Activated T-cell treated with anti-CD3 and anti-CD28 coated beads, Interleukin-2, amount 50 U/mL, for 24 hours (primary cell): ENCODE data around the gene LRMDA.
"Not testable (repeated sequence)": the region's sequence is repeated elsewhere in the genome, so short reads cannot be mapped to it uniquely, and the experiment has no call there.

Experiments used
- DNase-seq: peaks from one replicate; pipeline ENCODE4 v3.0.0-alpha.2; 2020
- H3K27ac Mint-ChIP-seq: 2 replicates; pipeline ENCODE4 v1.8.0; 2020; ENCODE audit warnings: mild to moderate bottlenecking, mixed read lengths
- H3K27me3 Mint-ChIP-seq: 2 replicates; pipeline ENCODE4 v1.8.0; 2020; ENCODE audit warnings: mixed read lengths
- H3K36me3 Mint-ChIP-seq: 2 replicates; pipeline ENCODE4 v1.8.0; 2020; ENCODE audit warnings: low read depth, mixed read lengths
- H3K4me1 Mint-ChIP-seq: 2 replicates; pipeline ENCODE4 v1.8.0; 2020; ENCODE audit warnings: low read depth, mixed read lengths
- H3K4me3 Mint-ChIP-seq: 2 replicates; pipeline ENCODE4 v1.8.0; 2020; ENCODE audit warnings: mild to moderate bottlenecking, moderate library complexity, mixed read lengths
- H3K9me3 Mint-ChIP-seq: 2 replicates; pipeline ENCODE4 v1.8.0; 2020; ENCODE audit warnings: mixed read lengths

Gene LRMDA

DNA sequence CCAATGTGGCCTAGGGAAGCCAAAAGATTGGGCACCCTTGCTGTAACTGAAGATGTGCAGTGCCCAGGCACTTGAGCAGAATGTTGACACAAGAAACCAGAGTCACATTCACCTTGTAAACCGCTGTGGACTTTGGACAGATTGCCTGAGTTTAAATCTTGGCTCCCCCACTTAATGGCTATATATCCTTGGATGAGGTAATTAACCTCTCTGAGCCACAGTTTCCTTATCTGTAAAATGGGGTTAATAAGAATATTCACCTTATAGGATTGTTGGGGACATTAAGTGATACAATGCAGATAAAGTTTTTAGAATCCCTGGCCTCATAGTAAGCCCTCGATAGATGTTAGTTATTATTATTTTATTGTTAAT is 331.0 kb downstream of the LRMDA start:
- H3K36me3 Mint-ChIP-seq = no peaks in the 10 kb centered on the region
- peaks cover 16% of the 10 kb centered on the region for H3K27me3 Mint-ChIP-seq
- no peak for DNase-seq
- no peak overlapping the region for H3K27ac Mint-ChIP-seq
- H3K9me3 Mint-ChIP-seq = no peaks in the 10 kb centered on the region
- peaks cover 27% of the 10 kb centered on the region for H3K4me1 Mint-ChIP-seq
- no peak overlapping the region for H3K4me3 Mint-ChIP-seq

DNA sequence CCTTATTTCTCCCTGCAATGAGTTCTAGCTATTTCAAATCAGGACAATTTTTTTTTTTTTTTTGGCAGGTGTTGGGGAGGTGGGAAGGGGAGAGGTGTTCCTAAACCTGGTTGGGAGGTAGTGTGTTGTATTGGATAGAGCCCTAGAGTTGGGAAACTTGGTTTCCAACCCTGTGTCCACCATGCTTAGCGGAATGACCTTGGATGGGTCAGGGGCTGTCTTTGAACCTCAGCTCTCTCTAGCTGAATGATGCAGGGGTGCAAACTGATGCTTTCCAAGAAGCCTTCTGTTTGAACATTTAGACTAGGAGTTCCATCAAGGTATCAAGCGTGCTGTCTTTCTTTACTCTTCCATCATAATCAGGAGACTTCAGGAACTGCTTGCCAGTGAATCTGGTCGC is 332.2 kb downstream of the LRMDA start:
- H3K27ac Mint-ChIP-seq = peak overlapping the region; percentile 95

GRCh38 chr10:75764974-75765788 is 333.8 kb downstream of the LRMDA start:
- no peak for DNase-seq
- Mint-ChIP-seq H3K4me3 (peak overlapping the region; percentile 24), H3K27ac (peak overlapping the region; percentile 95), H3K9me3 (no peaks in the 10 kb centered on the region), H3K4me1 (peaks cover 27% of the 10 kb centered on the region), H3K27me3 (peaks cover 4% of the 10 kb centered on the region), H3K36me3 (no peaks in the 10 kb centered on the region)

More for the DNA sequence above, 332.2 kb downstream of the LRMDA start:
- DNase-seq = no peak
- Mint-ChIP-seq H3K4me3 (no peak overlapping the region), H3K27me3 (peaks cover 6% of the 10 kb centered on the region), H3K36me3 (no peaks in the 10 kb centered on the region), H3K4me1 (peaks cover 27% of the 10 kb centered on the region), H3K9me3 (no peaks in the 10 kb centered on the region)

- Mint-ChIP-seq H3K27me3 (peaks cover 4% of the 10 kb centered on the region), H3K9me3 (no peaks in the 10 kb centered on the region), H3K4me1 (peaks cover 27% of the 10 kb centered on the region), H3K4me3 (no peak overlapping the region), H3K36me3 (no peaks in the 10 kb centered on the region), H3K27ac (no peak overlapping the region)
- DNase-seq = no peak
Measured at GRCh38 chr10:75765789-75766096, 334.3 kb downstream of the LRMDA start.

GRCh38 chr10:75766106-75766505 is 334.7 kb downstream of the LRMDA start:
- Mint-ChIP-seq H3K27ac (no peak overlapping the region), H3K36me3 (no peaks in the 10 kb centered on the region), H3K4me3 (no peak overlapping the region), H3K4me1 (peaks cover 27% of the 10 kb centered on the region), H3K27me3 (peaks cover 4% of the 10 kb centered on the region), H3K9me3 (no peaks in the 10 kb centered on the region)
- DNase-seq = no peak

DNA sequence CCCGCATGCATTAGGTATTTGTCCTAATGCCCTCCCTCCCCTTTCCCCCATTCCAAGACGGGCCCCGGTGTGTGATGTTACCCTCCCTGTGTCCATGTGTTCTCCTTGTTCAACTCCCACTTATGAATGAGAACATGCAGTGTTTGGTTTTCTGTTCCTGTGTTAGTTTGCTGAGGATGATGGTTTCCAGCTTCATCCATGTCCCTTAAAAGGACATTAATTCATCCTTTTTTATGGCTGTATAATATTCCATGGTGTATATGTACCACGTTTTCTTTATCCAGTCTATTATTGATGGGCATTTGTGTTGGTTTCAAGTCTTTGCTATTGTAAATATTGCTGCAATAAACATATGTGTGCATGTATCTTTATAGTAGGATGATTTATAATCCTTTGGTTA is 335.3 kb downstream of the LRMDA start:
- not testable (repeated sequence) for H3K9me3 Mint-ChIP-seq, H3K4me3 Mint-ChIP-seq

GRCh38 chr10:75770626-75771081 is 339.2 kb downstream of the LRMDA start:
- H3K4me1 Mint-ChIP-seq = peaks cover 31% of the 10 kb centered on the region
- H3K4me3 Mint-ChIP-seq = no peak overlapping the region
- peaks cover 4% of the 10 kb centered on the region for H3K27me3 Mint-ChIP-seq
- DNase-seq = no peak
- H3K27ac Mint-ChIP-seq = no peak overlapping the region
- H3K36me3 Mint-ChIP-seq = no peaks in the 10 kb centered on the region
- no peaks in the 10 kb centered on the region for H3K9me3 Mint-ChIP-seq

More for the DNA sequence above, 335.3 kb downstream of the LRMDA start:
- H3K4me1 Mint-ChIP-seq = peaks cover 33% of the 10 kb centered on the region
- H3K36me3 Mint-ChIP-seq, H3K27ac Mint-ChIP-seq, DNase-seq, H3K27me3 Mint-ChIP-seq: not testable (repeated sequence)

DNA sequence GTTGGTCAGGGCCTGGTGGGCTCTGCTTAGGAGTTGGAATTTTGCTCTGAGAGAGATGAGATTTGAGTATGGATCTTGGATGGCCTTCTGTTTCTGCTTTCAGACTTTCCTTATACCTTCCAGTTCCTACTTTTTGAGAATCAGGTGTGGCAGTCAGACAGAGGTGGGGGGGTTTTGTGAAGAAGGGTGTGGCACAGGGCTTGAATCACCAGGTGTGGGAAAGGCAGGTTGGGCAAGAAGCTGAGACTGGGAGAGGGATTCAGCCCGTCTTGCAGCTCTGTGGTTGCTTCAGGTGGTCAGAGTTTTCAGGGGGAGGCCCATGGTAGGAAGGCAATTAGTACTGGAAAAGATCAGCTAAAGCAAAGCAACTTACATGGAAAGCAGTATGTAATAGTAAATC is 340.2 kb downstream of the LRMDA start:
- peaks cover 4% of the 10 kb centered on the region for H3K27me3 Mint-ChIP-seq
- no peak overlapping the region for H3K27ac Mint-ChIP-seq
- no peaks in the 10 kb centered on the region for H3K9me3 Mint-ChIP-seq
- H3K4me1 Mint-ChIP-seq = peaks cover 26% of the 10 kb centered on the region
- no peak for DNase-seq
- no peaks in the 10 kb centered on the region for H3K36me3 Mint-ChIP-seq
- H3K4me3 Mint-ChIP-seq = peak overlapping the region; percentile 8

DNA sequence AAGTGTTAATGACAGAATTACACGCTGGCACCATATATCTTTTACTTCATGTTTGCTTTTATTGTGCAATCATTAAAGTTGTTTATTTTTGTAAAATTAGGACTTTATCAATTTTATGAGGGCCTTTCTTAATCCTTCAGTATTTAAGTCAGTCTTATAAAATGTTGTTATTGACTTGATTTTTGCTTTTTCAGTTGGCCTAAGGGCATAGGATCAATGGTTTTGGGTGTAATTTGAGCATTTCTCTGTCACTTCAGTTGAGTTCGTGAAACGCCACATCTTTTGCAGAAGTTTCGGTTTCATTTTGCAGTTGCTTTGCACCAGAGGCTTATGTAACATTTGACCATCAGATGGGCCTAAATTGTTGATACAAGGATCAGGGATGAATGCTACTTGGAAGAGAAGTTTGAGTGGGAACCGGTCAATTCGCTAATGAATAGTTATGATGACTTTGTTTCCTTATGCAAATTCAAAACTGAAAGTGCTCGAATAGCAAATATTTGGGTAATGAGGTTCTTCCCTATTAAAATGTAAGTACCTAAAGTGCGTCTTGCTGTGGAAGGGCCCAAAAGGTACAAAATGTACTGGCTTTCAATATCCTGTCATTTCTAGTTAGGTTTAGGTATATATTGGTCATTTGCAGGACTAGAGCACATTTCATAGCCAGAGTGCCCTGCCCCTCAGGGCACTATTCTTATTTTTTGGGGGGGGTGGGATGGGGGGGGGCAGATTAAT is 340.9 kb downstream of the LRMDA start:
- H3K4me3 Mint-ChIP-seq = peak overlapping the region; percentile 67
- no peaks in the 10 kb centered on the region for H3K36me3 Mint-ChIP-seq
- DNase-seq = no peak
- H3K27me3 Mint-ChIP-seq = peaks cover 1% of the 10 kb centered on the region
- H3K27ac Mint-ChIP-seq = peak overlapping the region; percentile 45
- peaks cover 26% of the 10 kb centered on the region for H3K4me1 Mint-ChIP-seq
- no peaks in the 10 kb centered on the region for H3K9me3 Mint-ChIP-seq

DNA sequence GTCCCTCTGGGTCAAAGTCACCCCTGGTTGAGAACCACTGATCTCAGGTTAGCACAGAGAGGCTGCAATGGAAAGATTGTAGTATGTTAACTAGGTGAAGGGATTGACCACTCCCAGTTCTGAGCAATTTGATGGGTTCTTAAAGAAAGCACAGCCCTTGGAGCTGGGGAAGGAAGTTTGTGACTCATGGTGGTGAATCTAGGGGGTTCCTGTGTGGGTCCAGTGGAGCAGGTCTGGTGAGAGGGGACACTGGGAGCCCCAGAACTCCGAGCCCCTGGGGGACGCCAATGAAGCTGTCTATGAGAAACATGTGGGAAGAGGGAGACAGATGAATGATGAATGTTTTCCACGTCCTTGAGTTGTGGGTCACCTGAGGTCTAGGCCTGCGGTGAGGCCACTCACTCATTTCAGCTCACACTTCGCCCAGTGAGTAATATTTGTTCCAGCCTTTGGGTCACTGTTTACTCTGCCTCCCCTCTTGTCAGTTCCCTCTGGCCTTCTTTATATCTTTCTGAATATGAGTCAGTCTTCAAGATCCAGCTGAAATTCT is 341.9 kb downstream of the LRMDA start:
- DNase-seq = no peak
- Mint-ChIP-seq H3K4me1 (peaks cover 26% of the 10 kb centered on the region), H3K9me3 (no peaks in the 10 kb centered on the region), H3K36me3 (no peaks in the 10 kb centered on the region), H3K4me3 (no peak overlapping the region), H3K27me3 (no peaks in the 10 kb centered on the region), H3K27ac (peak overlapping the region; percentile 61)

DNA sequence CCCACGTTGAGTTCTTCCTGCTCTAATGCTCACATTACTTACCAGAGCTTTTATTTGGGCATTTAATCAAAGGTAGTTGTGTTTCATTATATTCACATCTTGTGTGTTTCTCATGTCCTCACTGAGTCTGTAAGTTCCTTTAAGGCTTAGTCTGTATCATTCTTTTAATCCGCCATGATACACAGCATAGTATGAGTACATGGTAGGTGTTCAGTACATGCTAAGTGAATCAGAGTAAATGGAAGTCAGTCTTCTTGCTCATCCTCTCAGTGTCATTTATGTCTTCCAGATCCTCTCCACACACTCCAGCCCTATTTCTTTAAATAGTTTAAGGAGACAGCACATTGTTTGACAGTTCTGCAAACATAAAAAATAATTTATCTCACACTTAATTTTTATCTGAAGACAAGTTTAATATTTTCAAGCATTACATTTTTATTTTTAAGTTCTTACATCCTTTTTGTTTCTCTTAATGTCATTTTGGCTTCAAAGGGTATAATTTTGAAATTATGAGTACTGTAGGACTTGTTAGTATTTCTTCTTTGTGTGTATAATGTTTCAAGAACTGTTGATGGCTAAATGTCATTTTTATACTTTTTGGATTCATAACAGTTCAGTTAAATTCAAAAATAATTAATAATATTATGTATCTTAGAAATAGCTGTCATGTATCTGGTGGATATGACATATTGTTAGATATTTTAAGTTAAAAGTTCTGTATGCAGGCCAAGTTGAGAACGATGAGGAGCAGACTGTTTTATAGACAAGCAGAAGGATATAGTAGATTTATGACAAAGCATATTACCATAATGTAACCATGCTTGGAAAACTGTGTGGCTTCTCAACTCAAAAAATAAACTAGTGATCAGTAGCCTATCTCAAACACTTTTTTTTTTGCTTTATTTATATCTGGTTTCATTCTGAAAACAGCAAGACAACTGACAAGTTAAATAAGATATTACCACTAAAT is 342.7 kb downstream of the LRMDA start:
- DNase-seq = no peak
- no peaks in the 10 kb centered on the region for H3K27me3 Mint-ChIP-seq
- H3K27ac Mint-ChIP-seq = peak overlapping the region; percentile 61
- H3K4me1 Mint-ChIP-seq = peaks cover 26% of the 10 kb centered on the region
- H3K36me3 Mint-ChIP-seq = no peaks in the 10 kb centered on the region
- H3K9me3 Mint-ChIP-seq = no peaks in the 10 kb centered on the region
- H3K4me3 Mint-ChIP-seq = no peak overlapping the region

DNA sequence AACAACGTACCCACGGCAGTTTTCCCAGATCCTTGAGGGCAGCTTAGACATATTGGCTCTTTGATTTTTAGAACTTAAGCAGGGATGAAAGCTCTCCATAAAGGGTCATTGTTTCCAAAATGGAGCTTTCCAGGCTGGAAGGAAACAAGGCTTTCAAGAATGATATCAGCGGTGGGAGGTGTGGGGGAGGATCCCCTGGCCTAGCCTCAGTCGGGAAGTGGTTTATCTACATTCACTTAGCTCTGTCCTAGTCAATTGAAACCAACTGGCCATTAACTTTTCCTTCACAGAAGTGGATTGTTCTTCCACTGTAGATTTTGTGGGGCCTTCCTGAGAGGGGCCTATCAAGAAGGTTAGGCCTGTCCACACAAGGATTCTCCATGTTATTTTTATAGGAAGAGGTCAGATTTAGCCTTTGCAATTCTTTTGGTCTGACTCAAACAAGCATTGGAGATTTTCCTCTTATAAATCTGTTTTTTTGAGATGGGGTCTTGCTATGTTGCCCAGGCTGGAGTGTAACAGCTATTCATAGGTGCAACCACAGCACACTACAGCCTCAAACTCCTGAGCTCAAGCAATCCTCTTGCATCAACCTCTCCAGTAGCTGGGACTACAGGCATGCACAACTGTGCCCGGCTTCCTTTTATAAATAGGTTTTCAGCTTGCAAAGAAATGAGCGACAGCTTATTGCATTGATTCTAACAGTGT is 343.5 kb downstream of the LRMDA start:
- Mint-ChIP-seq H3K4me3 (no peak overlapping the region), H3K27ac (no peak overlapping the region), H3K4me1 (peaks cover 26% of the 10 kb centered on the region), H3K36me3 (no peaks in the 10 kb centered on the region), H3K27me3 (no peaks in the 10 kb centered on the region), H3K9me3 (no peaks in the 10 kb centered on the region)
- no peak for DNase-seq

- peaks cover 6% of the 10 kb centered on the region for H3K27me3 Mint-ChIP-seq
- DNase-seq = no peak
- H3K4me3 Mint-ChIP-seq = no peak overlapping the region
- H3K36me3 Mint-ChIP-seq = no peaks in the 10 kb centered on the region
- peaks cover 20% of the 10 kb centered on the region for H3K4me1 Mint-ChIP-seq
- no peak overlapping the region for H3K27ac Mint-ChIP-seq
- no peaks in the 10 kb centered on the region for H3K9me3 Mint-ChIP-seq
Measured at GRCh38 chr10:75776738-75777504, 345.5 kb downstream of the LRMDA start.
